Right renal cortex interstitium (tissue), 3 donors: ENCODE data around the gene SLC12A4. TPM values are rescaled to one million over a fixed set of nuclear protein-coding genes. Genes with fewer than 3 reads are reported as not detected.
"Not testable (repeated sequence)": the region's sequence is repeated elsewhere in the genome, so short reads cannot be mapped to it uniquely, and the experiment has no call there.

ENCODE experiments used
- DNase-seq, 3 donors: peaks; one replicate each; pipeline ENCODE4 v3.0.0-alpha.2; 2013; ENCODE audit warnings: low read depth in 3 of 3, low spot score in 2 of 3
- polyA plus RNA-seq, 3 donors: library from polyadenylated mRNA; unstranded; fragments of 120-200 nt; gene quantifications; one replicate each; pipeline ENCODE4 v1.2.1, GENCODE V29; 2013; ENCODE audit not compliant: insufficient read length in 3 of 3

SLC12A4 gene
- polyA plus RNA-seq, 3 donors, result 30.6 to 33.8 (median 30.9) TPM

DNA sequence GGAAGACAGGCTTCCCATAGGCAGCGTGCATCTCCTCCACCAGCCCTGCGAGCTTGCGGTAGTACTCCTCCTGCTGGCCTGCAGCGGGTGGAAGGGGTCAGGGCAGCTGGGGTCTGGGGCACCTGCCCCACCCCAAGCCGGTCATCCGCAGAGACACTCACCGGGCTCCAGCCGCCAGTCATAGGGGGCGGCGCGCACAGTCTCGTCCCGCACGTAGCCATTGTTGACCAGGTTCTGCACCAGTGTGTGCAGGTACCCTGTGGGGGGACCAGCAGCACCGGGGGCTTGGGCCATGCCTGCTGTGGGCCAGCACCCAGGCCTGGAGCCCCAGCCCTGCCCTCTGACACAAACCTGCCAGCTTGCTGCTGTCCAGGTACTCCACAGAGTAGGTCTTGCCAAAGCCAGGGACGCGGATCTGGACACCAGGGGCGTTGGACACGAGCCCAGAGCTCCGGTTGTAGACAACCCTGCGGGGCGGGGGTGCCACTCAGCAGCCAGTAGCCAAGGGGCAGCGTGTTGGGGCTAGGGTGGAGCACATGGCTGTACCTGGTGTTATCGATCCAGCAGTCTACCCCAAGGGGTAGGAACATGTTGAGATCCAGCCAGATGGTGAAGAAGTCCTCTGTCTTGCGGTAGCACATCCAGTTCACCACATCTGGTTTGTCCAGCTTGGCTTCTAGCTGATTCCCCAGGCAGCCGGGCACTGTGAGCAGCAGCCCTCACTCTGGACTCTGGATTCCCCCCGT is 25.8 kb downstream of the SLC12A4 start:
- no peak for DNase-seq

DNA sequence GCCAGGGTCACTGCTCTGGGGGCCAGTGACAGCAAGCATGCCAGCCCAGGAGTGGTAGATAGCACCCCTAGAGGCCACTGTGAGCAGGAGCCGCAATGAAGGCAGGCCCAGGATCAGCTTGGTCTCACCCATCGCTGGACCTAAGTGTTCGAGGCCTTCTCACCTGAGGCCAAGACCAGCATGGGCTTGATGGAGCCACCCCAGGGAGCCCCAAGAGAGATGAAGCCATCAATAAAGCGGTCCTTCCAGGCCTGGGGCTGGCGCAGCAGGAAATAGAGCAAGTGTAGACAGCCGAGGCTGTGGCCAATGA is 26.3 kb downstream of the SLC12A4 start:
- DNase-seq, result no peak

DNA sequence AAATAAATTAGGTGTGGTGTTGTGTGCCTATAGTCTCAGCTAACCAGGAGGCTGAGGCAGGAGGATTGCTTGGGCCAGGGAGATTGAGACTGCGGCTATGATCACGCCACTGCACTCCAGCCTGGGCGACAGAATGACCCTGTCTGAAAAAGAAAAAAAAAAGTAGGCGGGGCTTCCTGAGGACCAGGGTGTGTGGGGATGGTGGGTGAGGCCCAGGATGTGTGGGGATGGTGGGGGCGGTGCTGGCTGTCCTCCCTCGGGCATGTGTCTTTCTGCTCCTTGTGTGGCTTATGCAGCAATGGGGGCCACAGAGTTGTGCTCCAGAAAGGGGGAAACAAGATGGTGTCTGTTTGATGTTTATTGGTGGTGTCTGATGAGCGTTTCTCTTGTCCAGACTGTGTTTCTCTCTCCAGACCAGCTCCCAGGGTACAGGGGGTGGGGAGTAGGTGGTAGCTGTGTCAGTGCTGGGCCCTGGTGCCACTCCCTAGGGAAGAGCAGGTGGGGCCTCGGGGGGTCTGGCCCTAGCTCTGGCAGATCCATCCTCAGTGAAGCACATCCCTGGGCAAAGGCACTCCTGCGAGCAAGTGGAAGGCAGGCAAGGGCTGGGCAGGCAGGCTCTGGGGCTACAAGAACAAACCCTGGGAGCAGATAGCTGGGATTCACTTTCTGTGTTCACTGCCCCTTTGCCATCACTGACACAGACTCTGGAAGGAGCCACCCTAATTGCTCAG is 26.8 kb downstream of the SLC12A4 start:
- DNase-seq, result no peak

DNA sequence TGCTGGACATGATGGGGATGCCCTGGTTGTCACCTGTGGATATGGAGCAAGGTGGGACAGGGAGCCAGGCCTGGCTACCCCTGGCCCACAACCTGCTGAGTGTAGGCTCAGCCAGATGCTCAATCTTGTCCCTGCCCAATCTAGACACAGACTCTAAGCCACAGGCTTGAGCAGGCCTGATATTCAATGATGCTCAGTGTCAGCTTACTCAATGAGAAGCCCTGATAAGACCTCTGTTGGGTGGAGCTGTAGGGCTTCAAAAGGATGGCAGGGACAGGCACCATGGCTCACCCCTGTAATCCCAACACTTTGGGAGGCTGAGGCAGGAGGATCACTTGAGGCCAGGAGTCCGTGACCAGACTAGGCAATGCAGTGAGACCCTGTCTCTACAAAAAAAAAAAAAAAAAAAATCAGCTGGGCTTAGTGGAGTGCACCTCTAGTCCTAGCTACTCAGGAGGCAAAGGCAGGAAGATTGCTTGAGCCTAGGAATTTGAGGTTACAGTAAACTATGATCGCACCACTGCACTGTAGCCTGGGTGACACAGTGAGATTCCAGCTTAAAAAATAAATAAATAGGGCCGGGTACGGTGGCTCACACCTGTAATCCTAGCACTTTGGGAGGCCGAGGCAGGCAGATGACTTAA is 27.9 kb downstream of the SLC12A4 start:
- DNase-seq, result no peak

- DNase-seq, result no peak
Measured at GRCh38 chr16:67939507-67940445, 28.7 kb downstream of the SLC12A4 start.

GRCh38 chr16:67937713-67938112 is 30.7 kb downstream of the SLC12A4 start:
- not testable (repeated sequence) for DNase-seq

DNA sequence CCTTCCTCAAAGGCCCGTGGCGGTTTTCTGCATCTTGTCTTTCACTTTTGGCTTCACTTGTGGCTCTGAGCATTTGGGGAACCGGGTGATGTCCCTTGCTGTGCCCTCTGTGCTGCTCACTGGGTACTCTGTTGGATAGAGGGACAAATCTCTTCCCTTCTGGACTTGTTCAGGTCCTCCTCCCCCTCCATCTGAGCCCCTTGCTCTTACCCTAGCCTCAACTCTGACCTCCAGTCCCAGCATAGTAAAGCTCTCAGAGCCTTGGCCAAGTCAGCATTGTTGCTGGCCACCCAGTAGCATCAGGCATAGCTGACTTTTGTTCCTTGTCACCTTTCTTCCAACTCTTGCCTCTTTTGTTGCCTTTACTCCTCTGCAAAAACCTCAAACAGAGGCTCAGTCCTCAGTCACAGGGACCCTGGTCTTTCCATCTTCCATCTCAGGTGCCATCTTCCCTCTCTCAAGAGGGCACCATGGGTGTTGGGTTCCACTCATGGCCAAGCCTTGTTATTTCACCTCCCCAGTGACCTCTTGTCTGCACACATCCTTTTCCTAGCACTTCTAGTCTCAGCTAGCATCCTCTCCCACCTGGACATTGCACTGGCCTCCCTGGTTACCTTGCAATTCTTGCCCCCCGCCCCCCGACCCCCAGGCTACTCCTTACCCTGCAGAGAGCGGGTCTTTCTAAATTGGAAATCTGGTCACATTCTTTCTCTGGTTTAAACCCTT is 31.4 kb downstream of the SLC12A4 start:
- DNase-seq, result peak in 1 of 3 donors; percentile 45

- DNase-seq, result peak in 2 of 3 donors; percentile 21 to 38
Measured at GRCh38 chr16:67936124-67936879, 32.1 kb downstream of the SLC12A4 start, which contains the start of gene PSMB10. Gene PSMB10, minus strand, starts transcription at chr16:67936850. Its CDS starts 101 bp downstream, at chr16:67936749.

GRCh38 chr16:67935402-67936123 is 32.9 kb downstream of the SLC12A4 start:
- peak; percentile 85 to 90 (median 88) for DNase-seq

- DNase-seq, result no peak
Measured at GRCh38 chr16:67935101-67935401, 33.4 kb downstream of the SLC12A4 start.

GRCh38 chr16:67934306-67935100 is 33.9 kb downstream of the SLC12A4 start:
- DNase-seq, result no peak

DNA sequence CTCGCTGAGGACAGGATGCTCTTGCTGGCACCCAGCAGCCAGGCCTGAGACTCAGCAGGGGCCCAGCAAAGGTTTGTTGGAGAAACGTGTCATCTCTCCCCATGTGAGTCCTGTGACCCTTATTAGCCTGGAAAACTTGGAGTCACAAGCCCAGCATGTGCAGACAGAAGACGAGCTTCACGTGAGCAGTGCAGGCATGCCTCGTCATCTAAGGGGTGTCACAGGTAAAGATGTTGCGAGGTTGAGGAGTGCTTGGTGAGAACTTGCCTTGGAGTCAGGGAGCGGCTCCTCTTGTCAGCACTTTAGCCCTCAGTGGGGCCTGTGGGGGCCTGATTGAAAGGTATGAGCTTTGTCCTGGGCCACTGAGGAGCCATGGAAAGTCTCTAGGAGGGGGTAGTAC is 34.6 kb downstream of the SLC12A4 start:
- DNase-seq, result no peak

DNA sequence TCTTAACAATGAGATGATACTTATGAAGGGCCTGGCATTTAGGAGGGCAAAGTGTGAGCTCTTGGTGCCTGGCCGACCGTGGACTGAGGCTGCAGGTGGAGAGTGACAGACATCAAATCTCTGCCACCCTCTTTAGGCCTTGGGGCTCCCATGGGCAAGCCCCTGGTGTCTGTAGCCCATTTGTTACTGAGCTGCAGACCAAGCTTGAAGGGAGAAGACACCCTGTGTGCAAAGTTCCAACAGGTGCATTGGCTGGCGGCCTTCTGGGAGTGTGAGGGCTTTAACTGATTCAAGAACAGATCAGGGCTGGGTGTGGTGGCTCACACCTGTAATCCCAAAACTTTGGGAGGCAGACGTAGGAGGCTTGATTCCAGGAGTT is 36.0 kb downstream of the SLC12A4 start:
- DNase-seq, result no peak

DNA sequence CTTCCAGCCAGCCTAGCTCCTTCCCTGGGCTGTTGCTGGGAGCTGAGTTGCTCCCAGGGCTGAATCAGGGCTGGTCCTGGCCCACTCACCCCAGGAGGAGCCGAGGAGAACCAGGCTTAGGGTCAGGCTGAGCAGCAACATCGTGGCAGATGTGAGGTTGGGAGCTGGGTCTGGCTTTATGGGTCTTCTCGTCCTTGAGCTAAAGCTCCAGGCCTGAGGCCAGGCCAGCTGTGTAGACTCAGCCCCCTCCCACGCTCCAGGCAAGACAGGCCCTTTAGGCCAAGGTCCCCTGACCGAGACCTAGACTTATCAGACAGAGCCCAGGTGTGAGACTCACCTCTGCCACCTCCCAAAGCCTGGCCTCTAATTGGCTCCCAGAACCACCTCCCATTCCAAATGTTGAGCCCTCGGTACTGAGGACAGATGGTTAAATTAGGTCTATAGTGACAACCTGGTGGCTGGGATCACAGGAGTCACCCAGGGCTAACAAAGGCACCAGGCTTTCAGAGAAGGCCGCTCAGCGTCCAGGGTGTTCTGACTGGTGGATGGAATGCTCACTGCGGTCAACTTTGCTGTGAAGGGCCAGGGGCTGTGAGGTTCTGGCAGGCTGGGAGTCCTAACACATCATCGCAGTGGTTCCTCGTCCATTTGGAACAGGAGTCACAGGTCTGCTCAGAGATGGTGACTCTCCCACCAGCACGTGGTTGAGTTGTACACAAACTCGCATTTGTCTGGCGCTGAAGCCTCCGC is 36.5 kb downstream of the SLC12A4 start, which contains the start of gene CTRL:
Gene CTRL, minus strand, starts transcription at position 151 of the 750 bp plus-strand sequence. Its CDS starts 10 bp downstream, at position 141.
- DNase-seq, result no peak

DNA sequence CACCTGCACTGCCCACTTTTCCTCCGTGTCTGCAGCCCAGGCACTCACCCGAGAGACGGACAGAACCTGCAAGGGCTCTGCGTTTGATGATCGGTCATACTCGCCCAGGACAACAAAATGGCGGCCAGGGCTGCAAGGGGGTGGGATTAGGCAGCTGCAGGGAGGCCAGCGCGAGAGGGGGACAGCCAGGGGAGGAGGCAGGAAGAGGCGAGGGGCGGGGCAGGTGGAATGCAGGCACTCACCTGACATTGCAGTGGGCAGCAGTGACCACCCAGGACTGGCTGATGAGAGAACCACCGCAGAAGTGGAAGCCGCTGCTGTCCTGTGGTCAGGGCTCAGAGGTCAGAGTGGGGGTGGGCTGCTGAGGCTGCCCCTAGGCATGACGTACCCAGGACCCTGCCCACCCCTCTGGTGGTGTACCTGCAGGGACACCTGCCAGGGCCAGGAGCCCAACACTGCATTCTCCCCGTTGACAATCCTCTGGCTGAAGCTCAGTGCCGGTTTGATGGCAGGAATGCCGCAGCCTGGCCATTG is 37.7 kb downstream of the SLC12A4 start:
- DNase-seq, result no peak

DNA sequence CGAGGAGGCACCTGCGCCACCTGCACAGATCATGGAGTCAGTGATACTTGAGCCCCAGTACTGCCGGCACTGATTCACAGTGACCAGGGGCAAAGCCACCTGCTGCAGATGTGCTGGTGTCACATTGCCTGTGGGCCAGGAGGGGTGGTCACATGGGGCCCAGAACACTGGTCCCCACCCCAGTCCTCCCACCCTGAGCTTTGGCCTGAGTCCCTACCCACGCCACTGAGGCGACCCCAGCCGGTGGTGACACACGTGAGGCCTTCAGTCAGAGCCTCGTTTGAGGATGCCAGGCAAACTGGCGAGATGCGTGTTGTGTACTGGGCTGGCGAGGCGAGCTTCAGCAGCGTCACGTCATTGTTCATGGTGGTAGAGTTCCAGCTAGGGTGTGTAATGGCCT is 38.2 kb downstream of the SLC12A4 start:
- DNase-seq, result no peak
